H4 (cell line): ENCODE results near the gene DSTYK. TPM values are rescaled to one million over a fixed set of nuclear protein-coding genes. Genes with fewer than 3 reads are reported as not detected.
"Not testable (repeated sequence)": the region's sequence is repeated elsewhere in the genome, so short reads cannot be mapped to it uniquely, and the experiment has no call there.

ENCODE experiments used
- DNase-seq: peaks from one replicate; pipeline ENCODE4 v3.0.0-alpha.2; 2015; ENCODE audit warnings: low spot score
- total RNA-seq: library from RNA; depleted of rRNA; stranded (reverse); fragments of >200 nt; shearing (Covaris generic); gene quantifications from 2 replicates; pipeline ENCODE4 v1.2.3, GENCODE V29; 2014

DSTYK gene
- total RNA-seq, 1 experiment from 2014 or later, result 5.1 TPM

GRCh38 chr1:205171369-205171768 is 40.1 kb downstream of the DSTYK start:
- DNase-seq, result peak; percentile 26

GRCh38 chr1:205170532-205171269 is 40.8 kb downstream of the DSTYK start:
- no peak for DNase-seq

GRCh38 chr1:205169248-205169647 is 42.3 kb downstream of the DSTYK start:
- no peak for DNase-seq

- no peak for DNase-seq
These were observed 43.2 kb downstream of the DSTYK start for GRCh38 chr1:205168291-205168690.

- no peak for DNase-seq
These were observed 49.2 kb downstream of the DSTYK start for GRCh38 chr1:205162301-205162700.

GRCh38 chr1:205161076-205161475 is 50.4 kb downstream of the DSTYK start:
- DNase-seq, result no peak

GRCh38 chr1:205158048-205158616 is 53.4 kb downstream of the DSTYK start:
- DNase-seq, result no peak

- not testable (repeated sequence) for DNase-seq
These were observed 55.7 kb downstream of the DSTYK start for GRCh38 chr1:205155665-205156377.

- no peak for DNase-seq
These were observed 59.0 kb downstream of the DSTYK start for GRCh38 chr1:205152505-205152904.

GRCh38 chr1:205150651-205151428 is 60.7 kb downstream of the DSTYK start:
- DNase-seq, result no peak

GRCh38 chr1:205147191-205147835 is 64.2 kb downstream of the DSTYK start:
- DNase-seq, result no peak

GRCh38 chr1:205144751-205145150 is 66.8 kb downstream of the DSTYK start:
- DNase-seq, result no peak

- no peak for DNase-seq
These were observed 67.3 kb downstream of the DSTYK start for GRCh38 chr1:205144046-205144720.

GRCh38 chr1:205142102-205142469 is 69.4 kb downstream of the DSTYK start:
- DNase-seq, result no peak

- peak; percentile 74 for DNase-seq
These were observed 70.0 kb downstream of the DSTYK start for GRCh38 chr1:205141236-205142101.

GRCh38 chr1:205140113-205140512 is 71.4 kb downstream of the DSTYK start:
- DNase-seq, result no peak

- DNase-seq, result no peak
These were observed 73.6 kb downstream of the DSTYK start for GRCh38 chr1:205137901-205138300.

GRCh38 chr1:205133287-205133686 is 78.2 kb downstream of the DSTYK start:
- no peak for DNase-seq

- no peak for DNase-seq
These were observed 82.0 kb downstream of the DSTYK start for GRCh38 chr1:205129447-205130029.

GRCh38 chr1:205128050-205128449 is 83.5 kb downstream of the DSTYK start:
- no peak for DNase-seq
